A673 (cell line): ENCODE results near the gene BACH1. TPM values are rescaled to one million over a fixed set of nuclear protein-coding genes. Genes with fewer than 3 reads are reported as not detected.

Experiments
- BruUV-seq: library from RNA; stranded (reverse); fragments of 400-500 nt; replicated peaks from 2 replicates; lab custom pipeline; 2021; lab: Mats Ljungman, UMichigan
- CTCF ChIA-PET: fragments of 300-600 bp; sonication (Branson Sonifier 250); formaldehyde crosslinking; loops from one replicate; lab custom pipeline; 2022; ENCODE audit warnings: antibody characterized with exemption; lab: Charles Lee
- POLR2A ChIA-PET: fragments of 300-600 bp; sonication (Branson Sonifier 250); formaldehyde crosslinking; loops from one replicate; lab custom pipeline; 2022; ENCODE audit warnings: antibody characterized with exemption; ENCODE audit not compliant: low non-redundant PET; lab: Charles Lee
- DNase-seq: peaks from one replicate; pipeline ENCODE4 v3.0.0-alpha.2; 2015; ENCODE audit warnings: low spot score
- H3K27ac ChIP-seq: fragments of 200-600 bp; sonication (generic); 2 replicates; pipeline ENCODE4 v1.5.1; 2016; ENCODE audit warnings: mixed run types, low read depth, mild to moderate bottlenecking, mixed read lengths, antibody characterized with exemption, low read length; ENCODE audit not compliant: poor library complexity, severe bottlenecking
- H3K27me3 ChIP-seq: fragments of 200-600 bp; sonication (generic); replicated peaks from 2 replicates; pipeline ENCODE4 v1.6.1; 2017; ENCODE audit warnings: mixed run types, low read depth, mild to moderate bottlenecking, mixed read lengths, antibody characterized with exemption, low read length; ENCODE audit not compliant: insufficient read depth, poor library complexity
- H3K36me3 ChIP-seq: fragments of 200-600 bp; sonication (generic); 2 replicates; pipeline ENCODE4 v1.6.1; 2016; ENCODE audit warnings: mixed run types, mild to moderate bottlenecking, mixed read lengths, antibody characterized with exemption, low read length; ENCODE audit not compliant: insufficient read depth, poor library complexity, severe bottlenecking
- H3K4me1 ChIP-seq: fragments of 200-600 bp; sonication (generic); 2 replicates; pipeline ENCODE4 v1.6.1; 2017; ENCODE audit warnings: mixed run types, mild to moderate bottlenecking, mixed read lengths, antibody characterized with exemption, low read length; ENCODE audit not compliant: insufficient read depth, poor library complexity, severe bottlenecking
- H3K4me3 ChIP-seq: fragments of 200-600 bp; sonication (generic); 2 replicates; pipeline ENCODE4 v1.5.1; 2016; ENCODE audit warnings: low read depth, mixed run types, mild to moderate bottlenecking, mixed read lengths, low read length; ENCODE audit not compliant: poor library complexity, severe bottlenecking
- H3K9me3 ChIP-seq: fragments of 200-600 bp; sonication (generic); 2 replicates; pipeline ENCODE4 v1.6.1; 2016; ENCODE audit warnings: mixed run types, low read depth, mild to moderate bottlenecking, mixed read lengths, antibody characterized with exemption, low read length; ENCODE audit not compliant: poor library complexity, severe bottlenecking
- CTCF ChIP-seq: fragments of 300-800, 200-600 bp; sonication (generic); conservative IDR thresholded peaks from 2 replicates; pipeline ENCODE4 v1.5.1; 2017; ENCODE audit warnings: low read depth, mild to moderate bottlenecking, antibody characterized with exemption, low read length, moderate library complexity, mixed read lengths
- EZH2 ChIP-seq: fragments of 200-600 bp; sonication (generic); IDR thresholded peaks from 2 replicates; pipeline ENCODE4 v1.6.1; 2017; ENCODE audit warnings: borderline replicate concordance, low read depth, mild to moderate bottlenecking, mixed read lengths, antibody characterized with exemption, low read length; ENCODE audit not compliant: poor library complexity, severe bottlenecking
- intact Hi-C: fragments of 100-400 bp; cut with micrococcal nuclease; formaldehyde crosslinking; loops from one replicate; pipeline ENCODE4 v1.10.0; 2022; ENCODE audit not compliant: unreplicated experiment
- total RNA-seq: library from RNA; stranded (reverse); gene quantifications from 2 replicates; pipeline ENCODE4 v1.2.3, GENCODE V29; 2021

The BACH1 gene
- total RNA-seq, 1 experiment from 2014 or later: 103 TPM

DNA sequence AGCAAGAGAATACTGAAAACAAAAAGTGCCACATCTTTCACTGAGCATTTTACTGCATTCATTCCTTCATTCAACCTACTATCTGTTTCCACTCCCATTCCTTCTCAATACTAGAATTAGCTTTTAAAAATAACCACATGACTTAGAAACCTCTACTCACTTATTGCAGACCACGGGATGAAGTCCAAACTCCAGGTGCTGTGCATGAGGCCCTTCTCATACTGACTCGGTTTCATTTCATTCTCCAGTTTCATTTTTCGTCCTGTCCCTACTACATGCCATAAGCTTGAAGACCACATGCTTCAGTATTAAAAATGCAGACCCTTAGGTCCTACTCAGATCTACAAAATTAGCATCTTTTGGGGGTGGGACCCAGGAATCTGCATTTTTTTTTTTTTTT, 2.3 kb upstream of the BACH1 start:
- Histone ChIP-seq H3K9me3 (no peaks in the 10 kb centered on the region), H3K27ac (no peak overlapping the region), H3K4me3 (no peak overlapping the region), H3K4me1 (peaks cover 19% of the 10 kb centered on the region), H3K27me3 (no peaks in the 10 kb centered on the region), H3K36me3 (no peaks in the 10 kb centered on the region)
- BruUV-seq: no TSS peak
- no peak for DNase-seq
- intact Hi-C loops: no loop called here
- ChIA-PET CTCF (no interaction called here), POLR2A (interaction anchor here (0.6 kb wide), 1 partner anchor 122 kb away, joined by 3 read pairs; no protein-coding TSS in a partner anchor)
- TF ChIP-seq EZH2: no peak
- TF ChIP-seq CTCF: no peak

GRCh38 chr21:29297483-29298347, 1.0 kb upstream of the BACH1 start:
- no peak for TF ChIP-seq EZH2
- TF ChIP-seq CTCF: no peak
- Histone ChIP-seq H3K9me3 (no peaks in the 10 kb centered on the region), H3K27ac (peak overlapping the region; percentile 90), H3K27me3 (no peaks in the 10 kb centered on the region), H3K4me3 (peak overlapping the region; percentile 81), H3K36me3 (no peaks in the 10 kb centered on the region), H3K4me1 (peaks cover 31% of the 10 kb centered on the region)
- intact Hi-C loops: loop anchor here (2.0 kb wide), 2 partner anchors 101 to 133 kb away; no protein-coding TSS in a partner anchor
- TSS peak; percentile 38 for BruUV-seq
- ChIA-PET POLR2A (no interaction called here), CTCF (interaction anchor here (1.5 kb wide), 1 partner anchor 133 kb away, joined by 7 read pairs; no protein-coding TSS in a partner anchor)
- no peak for DNase-seq

DNA sequence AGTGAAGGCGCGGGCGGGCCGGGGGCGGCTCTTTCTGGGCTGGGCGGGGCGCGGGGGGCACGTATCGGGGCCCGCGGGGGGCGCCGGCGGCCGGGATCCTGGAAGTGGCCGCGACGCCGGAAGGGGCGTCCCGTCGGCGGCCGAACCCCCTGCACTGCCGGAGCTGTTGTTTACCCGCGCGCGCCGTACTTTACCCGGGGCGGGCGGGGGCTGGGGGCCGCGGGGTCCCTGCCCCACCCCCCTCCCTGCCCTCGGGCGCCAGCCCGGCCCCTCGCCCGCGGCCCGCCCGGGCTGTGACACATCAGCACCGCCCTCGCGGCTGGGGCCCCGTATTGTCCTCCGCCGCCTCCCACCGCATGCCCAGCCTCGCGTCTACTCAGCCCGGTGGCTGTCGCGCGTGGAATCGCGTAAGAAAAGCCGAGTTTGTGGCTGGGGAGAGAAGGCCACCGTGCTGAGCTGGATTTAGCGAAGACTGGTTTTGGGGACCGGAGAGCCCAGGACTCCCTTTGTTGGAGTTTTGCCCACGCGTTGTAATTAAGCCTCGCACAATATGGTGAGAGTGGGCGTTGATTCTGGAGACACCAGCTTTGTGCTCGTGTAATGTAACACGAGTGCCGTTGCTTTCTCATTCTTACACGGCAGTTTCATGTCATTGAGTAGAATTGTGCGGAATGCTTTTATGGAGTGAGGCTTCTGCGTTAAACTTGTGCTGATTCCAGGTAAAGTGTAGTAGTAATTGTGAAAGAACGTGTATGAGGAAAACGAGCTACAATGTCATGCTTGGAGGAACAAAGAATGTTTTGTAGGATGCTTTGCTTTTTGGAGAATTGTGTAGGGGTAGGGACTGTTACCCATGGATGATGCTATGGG, 559 bp downstream of the BACH1 start:
- H3K4me1 ChIP-seq: peaks cover 47% of the 10 kb centered on the region
- H3K4me3 ChIP-seq: peak overlapping the region; percentile 81
- peak overlapping the region; percentile 90 for H3K27ac ChIP-seq
- BruUV-seq: TSS peak; percentile 38
- H3K36me3 ChIP-seq: no peaks in the 10 kb centered on the region
- no peaks in the 10 kb centered on the region for H3K9me3 ChIP-seq
- ChIA-PET CTCF (no interaction called here), POLR2A (interaction anchor here (0.6 kb wide), 3 partner anchors 67 to 160 kb away, joined by 3 to 4 read pairs (median 4); no protein-coding TSS in a partner anchor)
- no peaks in the 10 kb centered on the region for H3K27me3 ChIP-seq
- peak; percentile 71 for DNase-seq
- intact Hi-C loops: loop anchor here (2.0 kb wide), 2 partner anchors 102 to 134 kb away; no protein-coding TSS in a partner anchor
- TF ChIP-seq EZH2 (no peak), CTCF (no peak)
